Keratinocyte (primary cell): ENCODE data around the gene ATP6V0E2. TPM values are rescaled to one million over a fixed set of nuclear protein-coding genes. Genes with fewer than 3 reads are reported as not detected.
"Not testable (repeated sequence)": the region's sequence is repeated elsewhere in the genome, so short reads cannot be mapped to it uniquely, and the experiment has no call there.

ENCODE experiments used
- DNase-seq: peaks from one replicate; pipeline ENCODE4 v3.0.0-alpha.2; 2011; ENCODE audit warnings: low read depth, missing footprints, low spot score
- FAIRE-seq: peaks from 2 replicates; lab custom pipeline; 2011; peaks lifted over from hg19 to GRCh38; lab: Jason Lieb, UNC
- H2AFZ ChIP-seq: 2 replicates; pipeline ENCODE4 v1.6.0; 2012; ENCODE audit warnings: low read length, control low read depth, inconsistent platforms; ENCODE audit not compliant: control insufficient read depth
- H3K27ac ChIP-seq: 2 replicates; pipeline ENCODE4 v1.5.1; 2011; ENCODE audit warnings: low read length; ENCODE audit not compliant: control insufficient read depth, insufficient read depth
- H3K27me3 ChIP-seq: 3 replicates; pipeline ENCODE4 v1.6.0; 2011; ENCODE audit warnings: low read length; ENCODE audit not compliant: control insufficient read depth, insufficient read depth; ENCODE audit errors: extremely low read depth
- H3K36me3 ChIP-seq, 2 experiments: 2 replicates in 1 of 2; 3 replicates in 1 of 2; pipeline ENCODE4 v1.5.1; 2011; ENCODE audit warnings: low read length in 2 of 2, mild to moderate bottlenecking in 1 of 2; ENCODE audit not compliant: control insufficient read depth in 2 of 2, insufficient read depth in 2 of 2; ENCODE audit errors: extremely low read depth in 1 of 2
- H3K4me1 ChIP-seq: 3 replicates; pipeline ENCODE4 v1.5.1; 2011; ENCODE audit warnings: low read length; ENCODE audit not compliant: control insufficient read depth, insufficient read depth; ENCODE audit errors: extremely low read depth
- H3K4me2 ChIP-seq: 3 replicates; pipeline ENCODE4 v1.6.0; 2011; ENCODE audit warnings: low read depth, low read length; ENCODE audit not compliant: control insufficient read depth, insufficient read depth; ENCODE audit errors: extremely low read depth
- H3K4me3 ChIP-seq, 3 experiments: fragments of 200-600 bp in 1 of 3; sonication (generic) in 1 of 3; 2 replicates in 2 of 3; 3 replicates in 1 of 3; pipeline ENCODE4 v1.5.1; 2011 to 2016; ENCODE audit warnings: low read length in 3 of 3, mild to moderate bottlenecking in 3 of 3, control low read depth in 2 of 3, inconsistent platforms in 1 of 3, low read depth in 1 of 3, mixed read lengths in 1 of 3, mixed run types in 1 of 3, moderate library complexity in 1 of 3; ENCODE audit not compliant: control insufficient read depth in 2 of 3, insufficient read depth in 2 of 3; ENCODE audit errors: extremely low read depth in 1 of 3
- H3K79me2 ChIP-seq: 2 replicates; pipeline ENCODE4 v1.6.0; 2012; ENCODE audit warnings: low read length; ENCODE audit not compliant: control insufficient read depth, insufficient read depth
- H3K9ac ChIP-seq: 3 replicates; pipeline ENCODE4 v1.6.0; 2011; ENCODE audit warnings: low read length; ENCODE audit not compliant: control insufficient read depth, insufficient read depth; ENCODE audit errors: extremely low read depth
- H3K9me1 ChIP-seq: 3 replicates; pipeline ENCODE4 v1.6.0; 2011; ENCODE audit warnings: low read length; ENCODE audit not compliant: control insufficient read depth, insufficient read depth; ENCODE audit errors: extremely low read depth
- H3K9me3 ChIP-seq: 2 replicates; pipeline ENCODE4 v1.5.1; 2012; ENCODE audit warnings: low read depth, low read length; ENCODE audit not compliant: control insufficient read depth
- H4K20me1 ChIP-seq: 3 replicates; pipeline ENCODE4 v1.6.0; 2011; ENCODE audit warnings: low read length; ENCODE audit not compliant: control insufficient read depth, insufficient read depth; ENCODE audit errors: extremely low read depth
- dilution Hi-C: fragments of 300-500 bp; cut with MboI; formaldehyde crosslinking; loops from one replicate; pipeline ENCODE4 v1.7.0; 2020; ENCODE audit warnings: low sequenced_read_pairs; ENCODE audit not compliant: extremely low pct_ligation_motif_present
- polyA plus RNA-seq, 5 experiments: library from polyadenylated mRNA; depleted of rRNA in 3 of 5; stranded (reverse) in 3 of 5; stranded (forward) in 1 of 5; unstranded in 1 of 5; fragments of >200 nt; gene quantifications; 1 replicate in 1 of 5; 2 replicates in 3 of 5; 3 replicates in 1 of 5; pipeline versions ENCODE4 v1.2.1 to v1.2.3, GENCODE V29; 2011 to 2012; ENCODE audit warnings: missing spikeins in 2 of 5, low read depth in 1 of 5, low replicate concordance in 1 of 5
- small RNA-seq, 3 experiments: library from RNA; depleted of rRNA; stranded (forward); fragments of <200 nt; gene quantifications; one replicate each; pipeline ENCODE3, GENCODE V24; 2012; ENCODE audit warnings: low read depth in 3 of 3, low replicate concordance in 1 of 3; ENCODE audit not compliant: insufficient read length in 3 of 3

The ATP6V0E2 gene
- polyA plus RNA-seq, 1 donor (not counting 4 experiments of a cell fraction or from before 2014, with no cell fraction given) = 5.0 TPM

DNA sequence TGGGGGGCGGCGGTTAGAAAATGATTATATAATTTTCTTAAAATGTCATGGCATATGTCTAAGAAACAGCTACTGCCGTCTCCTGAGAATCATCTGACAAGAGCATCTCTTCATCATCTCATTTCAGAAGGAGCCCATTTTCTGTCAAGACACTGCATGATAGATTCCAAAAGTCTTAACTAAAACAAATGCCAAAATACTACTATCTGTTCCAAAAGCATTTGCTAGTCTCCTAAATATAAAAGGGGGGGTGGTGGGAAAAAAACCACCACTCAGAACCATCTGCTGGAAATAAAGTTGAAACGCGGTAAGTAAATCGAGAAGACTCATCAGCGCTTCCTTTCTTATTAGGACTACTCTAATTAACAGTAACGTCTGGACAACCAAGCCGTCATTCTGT is 36.5 kb downstream of the ATP6V0E2 start:
- H3K4me3 ChIP-seq, dilution Hi-C loops, H3K4me1 ChIP-seq, FAIRE-seq, H2AFZ ChIP-seq, DNase-seq, H3K9me1 ChIP-seq, H3K9me3 ChIP-seq, H3K27me3 ChIP-seq, H3K36me3 ChIP-seq, H3K9ac ChIP-seq, H3K79me2 ChIP-seq, H3K4me2 ChIP-seq, H4K20me1 ChIP-seq, H3K27ac ChIP-seq: not testable (repeated sequence)

DNA sequence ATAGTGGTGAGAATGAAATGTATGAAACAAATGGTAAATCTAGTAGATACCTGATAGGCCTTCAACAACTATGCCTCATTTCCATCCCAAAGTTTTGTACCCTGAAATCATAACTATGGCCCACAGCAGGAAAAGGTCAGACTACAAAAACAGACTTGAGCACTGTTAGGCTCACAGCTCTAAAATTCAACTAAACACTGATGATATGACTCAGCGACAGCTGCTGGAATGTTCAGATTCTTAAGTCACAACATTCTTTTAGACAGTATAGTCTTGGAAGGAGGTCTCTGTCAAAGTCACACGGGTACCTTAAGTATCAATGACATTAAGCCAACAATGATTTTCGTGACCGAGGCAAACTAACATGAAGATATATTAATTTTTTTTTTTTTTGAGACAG is 38.4 kb downstream of the ATP6V0E2 start:
- H3K9me3 ChIP-seq, H3K4me1 ChIP-seq, H2AFZ ChIP-seq, FAIRE-seq, dilution Hi-C loops, H3K9ac ChIP-seq, H3K36me3 ChIP-seq, DNase-seq, H3K9me1 ChIP-seq, H3K4me3 ChIP-seq, H3K27ac ChIP-seq, H3K27me3 ChIP-seq, H3K79me2 ChIP-seq, H3K4me2 ChIP-seq, H4K20me1 ChIP-seq: not testable (repeated sequence)

DNA sequence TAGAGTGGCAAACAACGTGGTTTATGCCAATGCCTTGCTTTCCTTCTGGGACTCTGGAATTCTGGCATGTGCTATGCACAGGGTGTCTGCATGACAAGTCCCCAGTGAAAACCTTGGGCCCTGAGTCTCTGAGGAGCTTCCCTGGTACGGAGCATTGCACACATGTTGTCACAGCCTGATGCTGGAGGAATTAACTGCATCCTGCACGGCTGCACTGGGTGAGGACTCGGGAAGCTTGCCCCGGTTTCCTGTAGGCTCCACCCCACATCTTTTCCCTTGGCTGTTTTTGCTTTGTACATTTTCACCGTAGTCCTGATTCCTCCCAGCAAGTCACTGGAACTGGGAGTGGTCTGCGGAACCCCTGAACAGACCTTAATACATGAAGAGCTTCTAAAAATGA is 52.6 kb downstream of the ATP6V0E2 start:
- H3K27me3 ChIP-seq, H2AFZ ChIP-seq, H3K4me2 ChIP-seq, H3K36me3 ChIP-seq, FAIRE-seq, H3K4me3 ChIP-seq, H3K9me1 ChIP-seq, H3K4me1 ChIP-seq, H3K9ac ChIP-seq, dilution Hi-C loops, H3K79me2 ChIP-seq, H4K20me1 ChIP-seq, DNase-seq, H3K27ac ChIP-seq, H3K9me3 ChIP-seq: not testable (repeated sequence)

Small RNA genes lying within 50 kb of the gene (small RNA-seq; reads per million reads assigned to genes)
- gene AC093458.1 = 0 reads per million in 3 experiments

Other genes starting within 250 kb of the ATP6V0E2 start
- 0.31 to 0.93 TPM (median 0.52 TPM) in 3 replicates for gene ZNF467, start 100.4 kb upstream of the ATP6V0E2 start, polyA plus RNA-seq
- 7.0 to 19.9 TPM (median 10.1 TPM) in 3 replicates for gene ZNF862, start 35.6 kb upstream of the ATP6V0E2 start, polyA plus RNA-seq